Upper lobe of right lung (tissue), 1 donor: ENCODE data around the gene NINJ2. TPM values are rescaled to one million over a fixed set of nuclear protein-coding genes. Genes with fewer than 3 reads are reported as not detected.

Experiments
- ATAC-seq: fragments of 200-7000 bp; cut with Tn5 transposase; one replicate; pipeline ENCODE4 v1.9.1; 2020; ENCODE audit warnings: mild to moderate bottlenecking, moderate library complexity
- DNase-seq: peaks from one replicate; pipeline ENCODE4 v3.0.0-alpha.2; 2020
- H3K27ac ChIP-seq: fragments of 200-600 bp; one replicate; pipeline ENCODE4 v1.8.0; 2022
- H3K27me3 ChIP-seq: fragments of 200-600 bp; one replicate; pipeline ENCODE4 v1.8.0; 2022; ENCODE audit warnings: mild to moderate bottlenecking
- H3K36me3 ChIP-seq: fragments of 200-600 bp; one replicate; pipeline ENCODE4 v1.8.0; 2022
- H3K4me1 ChIP-seq: fragments of 200-600 bp; one replicate; pipeline ENCODE4 v1.8.0; 2022
- H3K4me3 ChIP-seq: fragments of 200-600 bp; one replicate; pipeline ENCODE4 v1.8.0; 2022; ENCODE audit warnings: mild to moderate bottlenecking
- H3K9me3 ChIP-seq: fragments of 200-600 bp; one replicate; pipeline ENCODE4 v1.8.0; 2022
- CTCF ChIP-seq: fragments of 200-600 bp; IDR thresholded peaks from one replicate; pipeline ENCODE4 v1.8.0; 2022; ENCODE audit warnings: antibody characterized with exemption
- intact Hi-C: fragments of 100-400 bp; cut with DNase I; formaldehyde crosslinking; loops from one replicate; pipeline ENCODE4 v1.11.0; 2022
- total RNA-seq: library from RNA; stranded (reverse); fragmentation: NEBNext Ultra II Directional; extraction: Animal tissue kit (Norgen Biotek cat#: 25700); gene quantifications from one replicate; pipeline ENCODE4 v1.2.1, GENCODE V29; 2021
- donor health status: DM: no; HTN: yes; CAD: no; lungs with severe emphysema.

NINJ2 gene
- total RNA-seq, 1 donor from 2014 or later: 23.4 TPM

GRCh38 chr12:692274-692673 is 29.0 kb upstream of the NINJ2 start:
- no peak overlapping the region for H3K27ac ChIP-seq
- TF ChIP-seq CTCF: no peak
- H3K27me3 ChIP-seq: no peaks in the 10 kb centered on the region
- DNase-seq (no peak), ATAC-seq (no peak)
- no peaks in the 10 kb centered on the region for H3K9me3 ChIP-seq
- no peaks in the 10 kb centered on the region for H3K36me3 ChIP-seq
- intact Hi-C loops: no loop called here
- H3K4me3 ChIP-seq: no peak overlapping the region
- no peaks in the 10 kb centered on the region for H3K4me1 ChIP-seq

- DNase-seq (no peak), ATAC-seq (no peak)
- Histone ChIP-seq H3K4me3 (no peak overlapping the region), H3K27ac (no peak overlapping the region), H3K9me3 (no peaks in the 10 kb centered on the region), H3K36me3 (no peaks in the 10 kb centered on the region), H3K27me3 (no peaks in the 10 kb centered on the region), H3K4me1 (no peaks in the 10 kb centered on the region)
- intact Hi-C loops: no loop called here
- TF ChIP-seq CTCF: no peak
These were observed 27.2 kb upstream of the NINJ2 start for GRCh38 chr12:690466-690865.

- no peaks in the 10 kb centered on the region for H3K9me3 ChIP-seq
- no peaks in the 10 kb centered on the region for H3K27me3 ChIP-seq
- intact Hi-C loops: no loop called here
- DNase-seq (no peak), ATAC-seq (peak; percentile 82)
- no peaks in the 10 kb centered on the region for H3K4me1 ChIP-seq
- TF ChIP-seq CTCF: no peak
- no peak overlapping the region for H3K27ac ChIP-seq
- H3K4me3 ChIP-seq: no peak overlapping the region
- H3K36me3 ChIP-seq: no peaks in the 10 kb centered on the region
These were observed 22.1 kb upstream of the NINJ2 start for GRCh38 chr12:685388-685787.

GRCh38 chr12:684416-684815 is 21.2 kb upstream of the NINJ2 start:
- no peaks in the 10 kb centered on the region for H3K36me3 ChIP-seq
- no peak overlapping the region for H3K27ac ChIP-seq
- H3K27me3 ChIP-seq: no peaks in the 10 kb centered on the region
- no peaks in the 10 kb centered on the region for H3K9me3 ChIP-seq
- DNase-seq: no peak
- H3K4me1 ChIP-seq: no peaks in the 10 kb centered on the region
- ATAC-seq: no peak
- intact Hi-C loops: no loop called here
- no peak for TF ChIP-seq CTCF
- no peak overlapping the region for H3K4me3 ChIP-seq

- H3K27me3 ChIP-seq: no peaks in the 10 kb centered on the region
- H3K36me3 ChIP-seq: no peaks in the 10 kb centered on the region
- no peak for TF ChIP-seq CTCF
- no peaks in the 10 kb centered on the region for H3K4me1 ChIP-seq
- DNase-seq (no peak), ATAC-seq (no peak)
- H3K4me3 ChIP-seq: no peak overlapping the region
- intact Hi-C loops: no loop called here
- H3K27ac ChIP-seq: no peak overlapping the region
- no peaks in the 10 kb centered on the region for H3K9me3 ChIP-seq
These were observed 18.5 kb upstream of the NINJ2 start for GRCh38 chr12:681568-682256.
